ENCODE data around the gene TCF25.
A peak's percentile ranks its signal among the peaks of the same experiment; 100 is the strongest.
"Not testable (repeated sequence)": the region's sequence is repeated elsewhere in the genome, so short reads cannot be mapped to it uniquely, and the experiment has no call there.

Gene TCF25

GRCh38 chr16:89904606-89905510 is 31.5 kb downstream of the TCF25 start:
- no peak for DNase-seq (ENCODE audit: low read depth)

DNA sequence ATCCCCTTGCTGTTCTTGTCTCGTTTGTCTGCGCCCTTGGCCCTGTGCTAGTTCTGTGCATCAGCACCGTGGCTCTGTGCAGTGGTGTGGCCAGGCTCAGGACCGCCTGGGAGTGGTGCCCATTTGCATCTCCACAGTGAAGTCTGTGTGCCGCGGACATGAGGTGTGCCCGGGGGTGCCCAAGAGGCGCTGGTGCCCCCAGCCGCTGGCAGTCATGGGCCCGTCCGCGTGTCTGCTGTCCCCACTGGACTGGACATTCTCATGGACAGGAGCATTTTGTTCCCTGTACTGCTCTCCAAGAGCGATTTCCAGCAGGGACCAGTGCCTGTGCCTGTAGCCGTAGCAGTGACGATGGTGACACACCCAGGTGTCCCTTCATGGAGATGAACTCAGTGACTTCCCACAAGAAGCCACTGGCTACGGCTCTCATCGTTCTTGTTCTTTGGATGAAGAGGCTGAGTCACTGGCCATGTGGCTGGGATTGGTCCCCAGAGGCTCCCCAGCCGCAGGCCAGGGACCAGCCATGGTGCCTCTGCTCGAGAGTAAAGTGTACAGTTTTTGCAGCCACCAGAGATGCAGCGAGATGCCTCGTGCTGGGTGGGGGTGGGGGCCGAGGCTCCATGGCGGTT is 32.2 kb downstream of the TCF25 start:
- no peak for DNase-seq (ENCODE audit: low read depth)

- DNase-seq (ENCODE audit: low read depth): no peak
Measured at GRCh38 chr16:89906140-89907025, 33.0 kb downstream of the TCF25 start.

GRCh38 chr16:89907055-89907814 is 33.8 kb downstream of the TCF25 start:
- no peak for DNase-seq (ENCODE audit: low read depth)

GRCh38 chr16:89908236-89908635 is 34.8 kb downstream of the TCF25 start:
- no peak for DNase-seq (ENCODE audit: low read depth)

DNA sequence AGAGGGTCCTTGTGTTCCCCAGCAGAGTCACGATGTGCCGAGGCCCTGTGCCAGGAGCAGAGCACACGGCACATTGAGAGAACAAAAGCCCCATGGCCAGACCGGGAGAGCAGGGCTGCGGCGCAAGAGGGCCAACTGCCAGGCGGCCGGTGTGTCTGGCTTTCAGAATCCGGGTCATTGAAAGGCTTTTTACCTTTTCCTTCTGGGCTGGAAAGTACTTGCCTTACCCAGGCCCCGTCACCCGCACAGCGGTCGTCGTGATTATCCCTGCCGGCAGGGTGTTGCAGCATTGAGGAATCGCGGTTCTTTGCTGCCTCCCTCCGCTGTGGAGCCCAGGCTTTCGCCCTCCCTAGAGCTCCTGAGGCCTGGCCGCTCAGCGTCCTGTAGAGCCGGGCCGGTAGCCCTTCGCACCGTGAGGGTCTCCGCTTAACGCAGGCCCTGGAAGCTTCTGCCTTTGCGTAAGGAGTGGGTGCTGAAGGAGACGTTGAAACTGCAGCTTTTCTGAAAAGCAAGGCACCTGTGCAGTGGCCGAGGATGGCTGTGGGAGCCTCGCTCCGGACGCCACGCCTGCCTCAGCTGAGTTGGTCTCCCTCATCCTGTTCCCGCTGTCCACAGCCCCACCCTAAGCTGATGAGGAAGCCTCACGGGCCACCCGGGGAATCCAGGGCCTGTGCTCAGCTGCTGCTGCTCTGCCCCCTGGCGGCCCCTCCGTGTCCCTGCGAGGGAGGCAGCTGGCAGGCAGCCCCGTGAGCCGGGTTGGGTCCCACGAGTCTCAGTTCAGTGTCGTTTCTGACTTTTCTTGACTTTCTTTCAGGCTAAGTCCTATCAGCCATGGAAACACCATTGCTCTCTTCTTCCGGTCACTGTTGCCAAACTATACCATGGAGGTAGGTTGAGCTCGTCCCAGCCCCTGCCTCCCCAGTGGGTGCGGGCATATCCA is 36.7 kb downstream of the TCF25 start:
- peak; percentile 52 for DNase-seq (ENCODE audit: low read depth)

DNA sequence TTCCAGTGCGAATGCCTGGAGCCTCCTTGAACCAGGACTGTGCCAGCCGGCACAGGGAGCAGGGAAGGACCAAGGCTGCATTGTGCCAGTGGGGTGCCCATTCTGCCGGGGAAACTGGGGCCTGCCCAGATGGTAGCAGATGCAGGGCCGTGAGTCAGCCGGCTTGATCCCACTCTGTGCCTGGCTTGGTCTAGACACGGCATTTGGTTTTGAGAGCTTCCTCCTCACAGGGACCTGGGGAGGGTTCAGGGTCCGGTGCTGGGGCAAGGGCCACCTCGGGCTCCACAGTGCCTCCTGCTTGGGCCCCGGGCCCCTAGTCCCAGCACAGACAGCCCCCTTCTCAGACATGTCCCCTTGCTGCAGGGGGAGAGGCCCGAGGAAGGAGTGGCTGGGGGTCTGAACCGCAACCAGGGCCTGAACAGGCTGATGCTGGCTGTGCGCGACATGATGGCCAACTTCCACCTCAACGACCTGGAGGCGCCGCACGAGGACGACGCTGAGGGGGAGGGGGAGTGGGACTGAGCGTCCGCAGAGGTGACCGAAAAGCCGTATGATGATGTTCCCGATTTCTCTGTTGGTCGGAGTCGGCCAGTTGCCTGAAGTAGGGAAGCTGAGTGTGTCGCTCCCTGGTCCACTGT is 37.4 kb downstream of the TCF25 start:
- DNase-seq (ENCODE audit: low read depth): no peak

DNA sequence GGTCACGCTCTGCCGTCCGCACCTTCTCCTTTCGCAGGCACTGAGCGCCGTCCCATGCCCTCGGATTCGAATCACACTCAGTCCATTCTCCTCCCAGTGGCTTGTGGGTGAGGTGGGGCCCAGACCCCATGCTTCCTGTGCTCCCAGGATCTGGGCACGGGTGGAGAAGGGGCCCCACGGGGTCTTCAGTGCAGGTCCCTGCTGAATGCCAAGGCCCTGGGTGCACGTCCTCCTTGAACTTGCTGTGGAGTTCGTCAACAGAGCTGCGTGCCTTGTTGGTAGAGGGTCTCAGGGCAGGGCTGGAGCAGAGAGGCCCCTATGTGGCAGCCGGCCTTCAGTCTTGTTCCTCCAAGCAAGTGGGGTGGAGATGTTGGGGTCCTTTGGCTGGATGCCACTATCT is 38.0 kb downstream of the TCF25 start:
- DNase-seq (ENCODE audit: low read depth): no peak

DNA sequence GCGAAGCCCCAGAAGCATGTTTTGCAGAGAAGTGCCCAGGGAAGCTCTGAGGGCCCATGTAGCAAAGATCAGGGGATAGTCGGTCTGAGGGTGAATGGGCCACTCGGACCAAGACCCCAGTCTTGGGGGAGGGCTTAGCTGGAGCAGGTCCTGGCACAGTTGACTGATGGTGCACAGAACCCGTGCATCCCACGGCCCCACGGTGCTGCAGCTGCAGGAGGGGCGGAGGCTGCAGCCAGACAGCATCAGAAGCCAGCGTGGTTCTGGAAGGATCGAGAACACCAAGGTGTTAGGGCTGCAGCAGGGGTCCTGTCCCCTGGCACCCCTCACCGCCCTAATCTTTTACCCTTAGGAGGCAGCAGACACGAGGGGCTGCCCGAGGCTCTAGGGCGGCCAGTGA is 38.8 kb downstream of the TCF25 start:
- DNase-seq (ENCODE audit: low read depth): no peak

DNA sequence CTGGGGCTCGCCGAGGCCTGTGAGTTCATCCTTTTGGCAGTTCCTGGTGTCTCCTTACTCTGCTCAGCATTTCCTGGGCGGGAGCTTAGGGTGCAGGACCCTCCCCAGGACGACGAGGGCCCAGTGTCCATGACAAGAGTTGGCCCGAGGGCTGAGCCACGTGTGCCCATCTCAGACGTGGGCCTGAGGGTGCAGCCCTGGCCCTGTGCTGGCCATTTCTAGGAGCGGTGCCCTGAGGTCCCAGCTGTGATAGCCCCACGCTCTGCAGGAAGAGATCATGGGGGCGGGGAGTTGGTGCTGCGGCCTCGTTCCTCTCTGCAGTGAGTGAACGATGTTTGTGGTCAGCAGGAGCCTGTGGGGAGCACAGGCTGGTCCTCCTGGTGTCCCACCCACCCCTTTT is 39.2 kb downstream of the TCF25 start:
- DNase-seq (ENCODE audit: low read depth): no peak

GRCh38 chr16:89913408-89914387 is 40.3 kb downstream of the TCF25 start:
- DNase-seq (ENCODE audit: low read depth): no peak

GRCh38 chr16:89914642-89915285 is 41.4 kb downstream of the TCF25 start:
- not testable (repeated sequence) for DNase-seq (ENCODE audit: low read depth)

DNA sequence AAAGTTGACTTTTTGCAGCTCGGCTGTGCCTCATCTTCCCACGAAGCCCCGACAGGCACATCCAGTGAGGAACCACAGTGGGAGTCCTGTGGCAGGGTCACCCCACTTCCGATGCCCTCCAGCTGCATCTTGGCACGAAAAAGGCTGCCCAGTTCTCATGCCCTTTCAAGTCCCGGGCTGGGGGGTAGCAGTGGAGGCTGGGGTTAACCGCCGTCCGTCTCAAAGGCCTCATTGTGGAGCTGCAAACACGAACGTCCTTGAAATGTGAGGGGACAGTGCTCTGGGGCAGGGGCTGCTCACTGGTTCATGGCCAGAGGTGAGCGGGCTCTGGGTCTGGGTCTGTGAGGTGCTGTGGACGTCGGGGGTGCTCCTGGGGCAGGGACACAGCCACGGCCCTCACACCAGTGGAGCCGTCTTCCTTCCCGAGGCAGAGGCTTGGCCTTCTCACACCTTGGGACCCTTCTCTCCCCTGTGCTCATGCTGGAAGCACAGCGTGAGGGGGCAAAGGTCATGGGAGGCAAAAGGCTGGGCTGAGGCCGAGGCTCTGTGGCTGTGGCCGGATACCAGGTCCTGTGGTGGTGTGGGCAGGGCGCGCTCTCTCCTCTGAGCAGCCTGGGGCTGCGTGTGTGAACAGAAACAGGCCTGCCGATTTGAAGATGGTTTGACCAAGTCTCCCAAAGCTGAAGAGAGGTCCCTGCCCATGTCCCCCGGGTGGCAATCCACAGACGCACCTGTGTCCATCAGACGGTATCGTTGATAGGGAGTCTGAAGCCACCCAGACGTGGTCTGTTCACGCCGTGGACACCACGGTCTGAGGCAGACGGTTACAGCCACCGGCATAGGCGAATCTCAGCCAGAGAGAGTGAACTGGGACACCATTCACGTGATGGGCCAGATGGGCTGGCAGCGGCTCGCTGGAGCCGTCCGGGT is 42.2 kb downstream of the TCF25 start:
- DNase-seq (ENCODE audit: low read depth): no peak

GRCh38 chr16:89917773-89918452 is 44.5 kb downstream of the TCF25 start:
- DNase-seq (ENCODE audit: low read depth): peak; percentile 73

DNA sequence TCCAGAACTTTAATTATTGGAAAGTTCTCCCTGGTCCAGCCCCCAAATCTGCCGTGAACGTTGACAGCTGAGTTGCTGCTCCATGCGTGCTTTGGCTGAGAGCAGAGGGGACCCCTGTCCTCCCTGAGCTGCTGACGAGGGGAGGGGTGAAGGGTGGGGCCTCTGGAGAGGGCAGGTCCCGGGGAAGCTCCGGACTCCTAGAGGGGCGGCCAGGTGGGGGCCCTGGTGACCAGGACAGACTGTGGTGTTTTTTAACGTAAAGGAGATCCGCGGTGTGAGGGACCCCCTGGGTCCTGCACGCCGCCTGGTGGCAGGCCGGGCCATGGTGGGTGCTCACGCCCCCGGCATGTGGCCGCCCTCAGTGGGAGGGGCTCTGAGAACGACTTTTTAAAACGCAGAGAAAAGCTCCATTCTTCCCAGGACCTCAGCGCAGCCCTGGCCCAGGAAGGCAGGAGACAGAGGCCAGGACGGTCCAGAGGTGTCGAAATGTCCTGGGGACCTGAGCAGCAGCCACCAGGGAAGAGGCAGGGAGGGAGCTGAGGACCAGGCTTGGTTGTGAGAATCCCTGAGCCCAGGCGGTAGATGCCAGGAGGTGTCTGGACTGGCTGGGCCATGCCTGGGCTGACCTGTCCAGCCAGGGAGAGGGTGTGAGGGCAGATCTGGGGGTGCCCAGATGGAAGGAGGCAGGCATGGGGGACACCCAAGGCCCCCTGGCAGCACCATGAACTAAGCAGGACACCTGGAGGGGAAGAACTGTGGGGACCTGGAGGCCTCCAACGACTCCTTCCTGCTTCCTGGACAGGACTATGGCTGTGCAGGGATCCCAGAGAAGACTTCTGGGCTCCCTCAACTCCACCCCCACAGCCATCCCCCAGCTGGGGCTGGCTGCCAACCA is 45.3 kb downstream of the TCF25 start, which contains the start of gene MC1R:
TSS of gene MC1R (plus strand) at position 410 of the 895 bp plus-strand sequence. CDS start at position 807, 397 bp downstream.
- no peak for DNase-seq (ENCODE audit: low read depth)

Data from activated T-helper 1 cell treated with Interleukin-2 at 50 U/mL for 16 hours (primary cell).